Left hindlimb (tissue), 1 donor: ENCODE data around the gene ZNF30.
"Not testable (repeated sequence)": the region's sequence is repeated elsewhere in the genome, so short reads cannot be mapped to it uniquely, and the experiment has no call there.

Source experiments
- DNase-seq: peaks from one replicate; pipeline ENCODE4 v3.0.0-alpha.2; 2018

ZNF30 gene

DNA sequence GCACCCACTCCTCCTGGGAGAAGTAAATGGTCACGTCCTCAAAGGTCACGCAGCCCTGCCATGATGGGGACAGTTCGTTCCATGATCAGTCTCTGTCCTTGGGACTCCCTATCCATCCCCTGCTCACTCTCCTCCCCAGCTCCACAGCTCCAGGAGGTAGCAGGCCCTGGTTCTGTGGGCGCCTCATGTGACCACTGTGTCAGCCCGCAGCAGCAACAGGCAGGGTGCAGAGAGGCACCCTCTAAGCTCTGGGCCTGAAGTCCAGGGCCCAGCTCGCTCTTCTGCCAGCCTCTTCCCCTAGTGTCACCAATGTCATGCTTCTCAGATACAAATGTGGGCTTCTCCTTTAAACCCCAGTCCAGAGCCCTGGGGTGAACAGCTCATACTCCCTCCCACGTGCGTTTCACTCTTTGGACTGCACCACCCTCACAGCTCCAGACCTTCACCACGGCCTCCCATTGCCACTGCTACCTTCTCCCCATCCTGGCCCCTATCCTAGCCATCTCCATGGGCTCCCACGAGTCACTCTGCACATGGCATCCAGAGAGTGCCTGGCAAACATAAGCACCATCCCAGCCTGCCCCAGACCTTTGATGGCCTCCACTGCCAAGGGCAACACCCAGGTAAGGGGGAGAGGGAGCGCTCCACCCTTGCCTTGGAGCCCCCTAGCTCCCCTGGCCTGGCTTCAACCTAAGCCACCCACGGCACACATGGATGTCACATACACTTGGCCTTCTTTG is 34.4 kb downstream of the ZNF30 start:
- DNase-seq, result no peak

GRCh38 chr19:34961775-34962686 is 35.3 kb downstream of the ZNF30 start:
- no peak for DNase-seq

DNA sequence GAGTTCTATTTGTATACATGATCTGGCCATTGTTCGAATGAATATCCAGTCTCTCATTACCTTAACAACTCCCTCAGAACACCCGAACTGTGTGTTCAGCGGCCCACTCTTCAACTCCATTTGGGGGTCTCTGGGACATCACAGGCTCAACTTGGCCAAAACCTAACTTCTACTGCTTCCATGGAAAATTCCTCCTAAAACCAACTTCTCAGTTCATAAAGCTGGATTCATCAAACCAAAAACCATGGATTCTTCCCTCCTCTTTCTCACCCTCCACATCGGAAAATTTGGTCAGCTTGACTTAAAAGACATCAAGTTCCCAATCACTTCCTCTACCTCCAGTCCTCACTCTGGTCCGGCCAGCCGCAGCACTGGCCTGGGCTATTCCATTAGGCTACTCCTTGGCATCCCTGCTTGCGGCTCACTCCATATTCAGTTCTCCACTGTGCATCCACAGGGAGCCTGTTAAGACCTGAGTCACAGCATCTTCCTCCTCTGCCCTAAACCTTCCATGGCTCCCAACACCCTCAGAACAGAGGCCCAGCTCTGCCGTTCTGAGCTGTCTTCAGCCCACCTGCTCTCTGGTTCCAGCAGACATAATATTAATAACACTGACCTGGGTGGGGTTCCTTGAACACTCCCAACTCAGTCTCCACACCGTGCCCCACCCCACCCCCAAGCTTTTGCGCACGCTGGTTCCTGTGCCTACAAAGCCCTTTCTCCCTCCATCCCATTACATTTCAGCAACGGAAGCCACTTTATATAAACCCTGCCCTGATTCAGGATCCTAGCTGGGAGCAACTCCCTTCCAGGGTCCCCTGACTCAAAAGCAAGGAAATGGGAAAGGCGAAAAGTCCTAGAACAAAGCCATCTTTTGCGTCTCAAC is 36.2 kb downstream of the ZNF30 start:
- DNase-seq, result no peak

DNA sequence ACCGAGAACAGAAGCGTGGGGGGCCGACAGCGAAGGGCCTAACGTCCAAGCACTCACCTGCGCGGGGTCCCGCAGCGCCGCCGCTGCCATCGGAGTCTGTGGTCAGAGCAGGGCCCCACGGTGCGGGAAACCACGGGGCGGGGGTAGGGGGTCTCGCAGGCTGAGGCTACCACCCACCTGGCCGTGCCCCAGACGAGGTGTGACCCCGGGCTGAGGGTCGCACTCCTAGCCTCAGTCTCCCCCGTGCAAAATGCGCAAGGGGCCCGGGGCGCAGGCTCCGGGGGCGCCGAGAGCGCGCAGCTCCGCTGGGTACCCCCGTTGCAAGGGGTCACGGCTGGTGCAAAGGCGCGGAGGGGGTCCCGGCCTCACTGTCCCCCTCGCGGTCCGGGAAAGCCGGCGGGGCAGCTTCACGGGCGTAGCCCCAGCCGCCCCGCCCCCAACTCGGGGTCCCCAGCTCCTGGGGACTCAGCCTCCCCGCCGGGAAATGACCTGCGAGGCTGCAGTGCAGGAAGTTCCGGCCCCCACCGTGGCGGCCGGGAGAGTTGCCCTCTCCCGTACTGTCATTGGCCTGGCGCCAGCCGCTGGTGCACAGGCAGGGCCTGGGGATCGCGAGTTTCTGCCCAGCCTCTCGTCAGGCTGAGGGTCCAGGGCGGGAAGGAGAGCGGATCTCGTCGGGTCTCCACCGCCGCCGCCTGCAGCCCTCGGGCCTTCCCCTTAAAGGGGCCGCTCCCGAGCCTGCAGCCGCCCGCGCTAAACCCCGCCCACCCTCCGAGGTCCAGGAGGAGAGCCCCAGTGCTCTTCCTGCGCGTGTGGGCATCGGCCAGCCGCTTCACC is 37.1 kb downstream of the ZNF30 start, which contains the start of gene ZNF792:
TSS of gene ZNF792 (minus strand) at position 657 of the 834 bp plus-strand sequence. CDS start at position 90, 567 bp downstream.
- peak; percentile 70 for DNase-seq

- no peak for DNase-seq
Measured at GRCh38 chr19:34964598-34964997, 37.9 kb downstream of the ZNF30 start.

DNA sequence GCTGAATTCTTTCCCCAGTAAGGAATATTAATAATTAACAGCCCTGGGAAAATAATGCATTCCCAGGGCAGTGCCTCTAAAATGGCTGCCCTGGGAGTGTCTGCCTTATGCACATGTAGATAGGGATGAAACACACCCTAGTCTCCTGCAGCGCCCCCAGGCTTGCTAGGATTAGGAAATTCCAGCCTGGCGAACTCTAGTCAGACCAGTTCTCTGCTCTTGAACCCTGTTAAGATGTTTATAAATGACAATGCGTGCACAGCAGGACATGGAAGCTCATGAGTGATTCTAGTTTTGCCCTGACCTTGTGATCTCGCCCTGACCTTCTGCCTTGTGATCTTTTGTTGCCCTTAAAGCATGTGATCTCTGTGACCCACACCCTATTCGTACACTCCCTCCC is 38.8 kb downstream of the ZNF30 start:
- not testable (repeated sequence) for DNase-seq

GRCh38 chr19:34967551-34967950 is 40.8 kb downstream of the ZNF30 start:
- no peak for DNase-seq

GRCh38 chr19:34969721-34970120 is 43.0 kb downstream of the ZNF30 start:
- DNase-seq, result no peak

DNA sequence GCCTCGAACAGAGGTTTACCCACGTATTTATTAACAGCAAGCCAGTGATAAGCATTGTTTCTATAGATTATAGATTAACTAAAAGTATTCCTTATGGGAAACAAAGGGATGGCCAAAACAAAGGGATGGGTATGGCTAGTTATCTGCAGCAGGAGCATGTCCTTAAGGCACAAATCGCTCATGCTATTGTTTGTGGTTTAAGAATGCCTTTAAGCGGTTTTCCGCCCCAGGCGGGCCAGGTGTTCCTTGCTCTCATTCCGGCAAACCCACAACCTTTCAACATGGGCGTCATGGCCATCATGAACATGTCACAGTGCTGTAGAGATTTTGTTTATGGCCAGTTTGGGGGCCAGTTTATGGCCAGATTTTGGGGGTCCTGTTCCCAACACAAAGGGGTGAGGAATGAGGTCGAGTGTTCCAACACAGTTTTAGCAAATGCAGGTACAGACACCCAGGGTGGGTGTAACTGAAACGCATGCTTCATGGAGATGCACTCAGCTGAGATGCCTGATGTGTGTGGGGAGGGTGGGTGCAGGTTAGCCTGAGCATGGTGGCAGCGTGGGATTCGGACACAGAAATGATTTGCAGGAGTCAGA is 43.6 kb downstream of the ZNF30 start:
- DNase-seq, result not testable (repeated sequence)

DNA sequence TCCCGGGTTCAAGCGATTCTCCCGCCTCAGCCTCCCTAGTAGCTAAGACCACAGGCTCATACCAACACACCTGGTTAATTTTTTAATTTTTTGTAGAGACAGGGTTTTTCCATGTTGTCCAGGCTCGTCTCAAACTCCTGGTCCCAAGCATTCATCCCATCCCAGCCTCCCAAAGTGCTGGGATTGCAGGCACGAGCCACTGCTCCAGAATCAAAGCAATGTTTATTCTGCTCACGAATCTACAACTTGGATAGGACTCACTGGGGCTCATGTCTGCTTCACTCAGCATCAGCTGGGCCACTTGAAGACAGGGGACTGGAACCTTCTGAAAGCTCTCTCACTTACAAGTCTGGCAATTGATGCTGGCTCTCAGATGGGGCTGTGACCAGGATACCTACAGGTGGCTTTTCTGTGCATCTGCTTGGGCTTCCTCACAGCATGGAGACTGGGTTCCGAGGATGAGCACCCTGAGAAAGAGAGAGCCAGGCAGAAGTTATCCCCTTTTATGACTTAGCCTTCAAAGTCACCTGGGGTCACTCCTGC is 45.5 kb downstream of the ZNF30 start:
- no peak for DNase-seq

DNA sequence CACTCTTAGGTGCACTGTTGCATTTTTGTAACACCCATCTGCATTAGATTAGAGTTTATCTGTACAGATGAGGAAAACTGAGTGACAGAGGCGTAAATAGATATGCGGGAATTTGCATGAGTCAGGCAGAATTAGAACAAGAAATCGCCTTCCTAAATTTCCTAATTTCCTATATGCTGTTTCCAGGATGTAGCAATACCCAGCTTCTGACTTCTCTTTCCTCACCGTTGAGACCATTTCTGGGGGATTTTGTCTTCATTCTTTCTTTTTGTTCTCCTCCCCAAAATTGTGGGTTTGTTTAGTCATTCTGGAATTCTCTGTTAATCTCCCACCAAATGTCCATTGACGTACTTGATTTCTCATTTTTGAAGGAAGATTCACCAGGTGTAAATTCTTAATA is 47.9 kb downstream of the ZNF30 start:
- DNase-seq, result no peak

- DNase-seq, result no peak
Measured at GRCh38 chr19:34975056-34975455, 48.4 kb downstream of the ZNF30 start.

DNA sequence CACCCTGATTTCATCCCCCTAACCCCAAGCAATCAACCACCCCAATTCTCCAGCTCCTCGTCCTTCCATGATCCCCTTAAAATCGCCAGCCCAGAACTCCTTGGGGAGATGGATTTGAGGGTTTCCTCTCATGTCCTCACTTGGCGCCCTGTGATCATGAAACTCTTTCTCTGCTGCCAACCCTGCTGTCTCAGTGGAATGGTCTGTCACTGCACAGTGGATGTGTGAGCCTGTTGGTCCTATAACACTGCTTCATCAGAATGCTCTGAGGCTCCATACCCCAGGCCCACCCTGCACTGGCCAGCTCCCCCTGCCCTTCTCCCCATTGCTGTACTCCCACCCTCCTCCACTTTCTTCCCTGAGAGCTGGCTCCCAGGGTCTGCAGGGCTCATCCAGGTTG is 49.9 kb downstream of the ZNF30 start:
- no peak for DNase-seq

GRCh38 chr19:34979819-34980640 is 53.3 kb downstream of the ZNF30 start:
- no peak for DNase-seq

DNA sequence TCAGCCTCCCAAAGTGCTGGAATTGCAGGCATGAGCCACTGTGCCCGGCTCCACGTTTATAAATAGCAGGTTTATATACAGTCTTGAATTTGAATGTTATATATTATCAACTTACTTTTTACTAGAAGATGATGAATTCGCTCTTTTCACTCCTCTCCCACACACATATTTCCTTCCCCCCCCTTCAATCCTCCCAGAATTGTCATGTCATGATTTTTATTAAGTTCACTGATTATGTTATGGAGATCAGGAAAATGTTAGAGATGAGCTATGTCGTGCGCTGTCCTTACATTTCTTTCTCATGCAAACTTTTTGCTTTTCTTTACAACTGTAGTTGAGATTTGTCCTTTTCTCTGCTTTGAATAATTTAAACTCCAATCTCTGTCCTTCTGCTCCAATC is 55.6 kb downstream of the ZNF30 start:
- DNase-seq, result no peak

- DNase-seq, result no peak
Measured at GRCh38 chr19:34983786-34984185, 57.1 kb downstream of the ZNF30 start.

- no peak for DNase-seq
Measured at GRCh38 chr19:34984287-34984686, 57.6 kb downstream of the ZNF30 start.

DNA sequence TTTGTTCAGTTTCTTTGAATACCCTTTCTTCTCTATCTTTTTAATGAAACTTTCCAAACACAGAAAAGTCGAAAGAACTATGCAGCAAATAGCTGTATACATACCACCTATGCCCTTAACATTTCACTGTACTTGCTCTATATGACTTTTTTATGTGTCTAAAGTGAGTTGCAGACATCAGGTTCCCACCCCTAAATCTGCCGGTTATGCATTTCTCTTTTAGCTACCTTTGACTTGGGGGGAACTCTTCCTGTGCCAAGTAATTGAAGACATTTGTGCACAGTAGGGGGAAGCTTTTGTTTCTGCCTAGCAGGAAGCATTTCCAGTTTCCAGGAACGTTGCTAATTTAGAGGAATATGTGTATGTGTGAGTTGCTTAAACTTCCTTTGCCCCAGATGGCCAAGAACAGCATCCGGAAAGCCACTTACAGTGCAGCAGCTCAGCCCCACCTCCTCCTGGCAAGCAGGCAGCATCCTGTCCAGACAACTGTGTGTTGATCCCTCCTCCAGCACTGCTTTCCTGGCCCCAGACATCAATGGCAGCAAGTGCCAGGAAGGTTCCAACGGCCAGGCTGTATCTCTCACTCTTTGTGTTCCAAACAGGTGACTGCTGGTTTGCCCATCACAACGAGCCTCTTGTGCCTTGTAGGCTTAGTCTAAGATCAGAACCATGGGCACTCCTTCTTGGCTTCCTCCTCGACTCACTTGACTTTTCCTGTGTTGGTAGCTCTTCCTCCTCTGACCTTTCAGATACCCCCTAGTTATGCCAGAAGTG is 58.7 kb downstream of the ZNF30 start:
- DNase-seq, result peak; percentile 82

DNA sequence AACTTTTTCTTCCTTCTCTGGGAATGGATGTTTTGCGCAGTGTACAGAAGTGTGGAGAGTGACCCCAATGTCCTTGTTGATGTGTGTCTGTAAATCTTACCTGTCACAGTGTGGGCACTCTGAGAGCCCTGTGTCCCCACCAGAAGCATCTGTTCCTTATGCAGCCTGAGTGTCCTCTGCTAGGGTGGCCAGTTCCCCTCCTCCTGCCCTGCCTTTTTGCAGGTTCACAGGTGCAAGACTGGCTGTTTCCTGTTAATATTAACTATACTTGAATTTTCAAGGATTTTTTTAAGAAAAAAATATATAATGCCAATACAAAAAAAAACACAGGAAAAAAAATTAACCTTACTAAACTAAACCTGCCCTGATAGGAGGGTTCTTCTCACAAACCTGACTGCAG is 61.4 kb downstream of the ZNF30 start:
- DNase-seq, result no peak

DNA sequence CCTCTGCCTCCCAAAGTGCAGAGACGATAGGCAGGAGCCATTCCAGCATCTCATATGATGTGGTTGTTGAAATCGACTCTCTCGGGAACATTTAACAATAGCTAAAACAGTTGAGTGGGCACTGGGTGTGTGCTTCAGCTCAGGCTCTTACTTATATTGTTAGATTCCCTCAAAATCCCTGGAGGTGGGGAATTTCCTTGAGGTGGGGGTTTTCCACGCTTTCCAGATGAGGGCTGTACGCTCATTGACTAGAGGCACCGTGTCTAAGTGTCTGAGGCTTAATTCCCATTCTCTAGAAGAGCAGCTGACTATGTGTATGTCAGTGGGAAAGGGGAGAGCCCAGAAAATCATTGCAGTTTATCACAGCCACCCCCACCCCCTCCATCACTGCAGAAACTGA is 62.6 kb downstream of the ZNF30 start:
- no peak for DNase-seq
